Urothelium cell line (cell line): ENCODE results near the gene HENMT1.
"Not testable (repeated sequence)": the region's sequence is repeated elsewhere in the genome, so short reads cannot be mapped to it uniquely, and the experiment has no call there.

Experiments
- DNase-seq: peaks from one replicate; pipeline ENCODE4 v3.0.0; 2011; ENCODE audit warnings: low spot score, mixed read lengths
- FAIRE-seq: peaks from 2 replicates; lab custom pipeline; 2011; peaks lifted over from hg19 to GRCh38; lab: Jason Lieb, UNC

Gene HENMT1

GRCh38 chr1:108678706-108679105 is 17.8 kb upstream of the HENMT1 start:
- no peak for FAIRE-seq
- no peak for DNase-seq

- no peak for FAIRE-seq
Observed at GRCh38 chr1:108671143-108671542, 10.2 kb upstream of the HENMT1 start.

GRCh38 chr1:108670131-108670773 is 9.4 kb upstream of the HENMT1 start:
- no peak for DNase-seq
- FAIRE-seq, result no peak

More at GRCh38 chr1:108671143-108671542, 10.2 kb upstream of the HENMT1 start:
- no peak for DNase-seq

GRCh38 chr1:108669679-108670078 is 8.8 kb upstream of the HENMT1 start:
- FAIRE-seq (no peak), DNase-seq (no peak)

GRCh38 chr1:108668777-108669176 is 7.9 kb upstream of the HENMT1 start:
- no peak for DNase-seq
- no peak for FAIRE-seq

GRCh38 chr1:108667422-108667821 is 6.5 kb upstream of the HENMT1 start:
- FAIRE-seq, result not testable (repeated sequence)

GRCh38 chr1:108665771-108666170 is 4.9 kb upstream of the HENMT1 start:
- no peak for DNase-seq
- FAIRE-seq, result no peak

More at GRCh38 chr1:108667422-108667821, 6.5 kb upstream of the HENMT1 start:
- not testable (repeated sequence) for DNase-seq

GRCh38 chr1:108665067-108665466 is 4.2 kb upstream of the HENMT1 start:
- DNase-seq, result no peak
- no peak for FAIRE-seq

GRCh38 chr1:108664481-108664880 is 3.6 kb upstream of the HENMT1 start:
- FAIRE-seq, result no peak

GRCh38 chr1:108663074-108663473 is 2.2 kb upstream of the HENMT1 start:
- no peak for FAIRE-seq
- DNase-seq, result no peak

More at GRCh38 chr1:108664481-108664880, 3.6 kb upstream of the HENMT1 start:
- DNase-seq, result no peak

- FAIRE-seq, result no peak
Observed at GRCh38 chr1:108657356-108658080, 3.4 kb downstream of the HENMT1 start.

GRCh38 chr1:108653431-108654105 is 7.3 kb downstream of the HENMT1 start:
- FAIRE-seq, result no peak
- no peak for DNase-seq

More at GRCh38 chr1:108657356-108658080, 3.4 kb downstream of the HENMT1 start:
- no peak for DNase-seq

GRCh38 chr1:108646648-108647269 is 14.1 kb downstream of the HENMT1 start:
- peak; percentile 28 for DNase-seq
- FAIRE-seq, result no peak

- FAIRE-seq (no peak), DNase-seq (no peak)
Observed at GRCh38 chr1:108646265-108646647, 14.6 kb downstream of the HENMT1 start.

- DNase-seq, result no peak
Observed at GRCh38 chr1:108645564-108646184, 15.2 kb downstream of the HENMT1 start.

GRCh38 chr1:108644984-108645383 is 15.9 kb downstream of the HENMT1 start:
- DNase-seq (no peak), FAIRE-seq (no peak)

More at GRCh38 chr1:108645564-108646184, 15.2 kb downstream of the HENMT1 start:
- FAIRE-seq, result no peak

- peak; percentile 48 for DNase-seq
- FAIRE-seq, result no peak
Observed at GRCh38 chr1:108643492-108644335, 17.2 kb downstream of the HENMT1 start.

- not testable (repeated sequence) for DNase-seq, FAIRE-seq
Observed at GRCh38 chr1:108640863-108641262, 20.0 kb downstream of the HENMT1 start.

- FAIRE-seq (no peak), DNase-seq (no peak)
Observed at GRCh38 chr1:108639899-108640560, 20.9 kb downstream of the HENMT1 start.
